DND-41 (cell line): ENCODE results near the gene RNASEH2C.

Experiments used
- ATAC-seq: fragments of 200-7000 bp; cut with Tn5 transposase; 3 replicates; pipeline ENCODE4 v1.9.1; 2021; ENCODE audit warnings: low read depth; ENCODE audit not compliant: insufficient read depth
- DNase-seq: peaks from one replicate; pipeline ENCODE4 v3.0.0-alpha.2; 2020
- H2AFZ ChIP-seq: 2 replicates; pipeline ENCODE4 v1.6.0; 2012; ENCODE audit warnings: low read depth, low read length
- H3K27ac ChIP-seq: 2 replicates; pipeline ENCODE4 v1.5.1; 2012; ENCODE audit warnings: low read length, inconsistent platforms
- H3K27me3 ChIP-seq: fragments of 200-600 bp; sonication (generic); 2 replicates; pipeline ENCODE4 v1.6.0; 2012; ENCODE audit warnings: low read length, mild to moderate bottlenecking, inconsistent platforms; ENCODE audit not compliant: insufficient read depth, poor library complexity
- H3K36me3 ChIP-seq: 2 replicates; pipeline ENCODE4 v1.5.1; 2012; ENCODE audit warnings: low read length, inconsistent platforms; ENCODE audit not compliant: insufficient read depth
- H3K4me1 ChIP-seq: 2 replicates; pipeline ENCODE4 v1.5.1; 2012; ENCODE audit warnings: mild to moderate bottlenecking, low read length; ENCODE audit not compliant: insufficient read depth
- H3K4me2 ChIP-seq: 2 replicates; pipeline ENCODE4 v1.6.0; 2012; ENCODE audit warnings: mild to moderate bottlenecking, moderate library complexity, low read length, inconsistent platforms; ENCODE audit not compliant: insufficient read depth
- H3K4me3 ChIP-seq, 2 experiments: fragments of 200-600 bp in 1 of 2; shearing (Covaris generic) in 1 of 2; 2 replicates each; pipeline ENCODE4 v1.5.1; 2012 to 2016; ENCODE audit warnings: inconsistent platforms in 2 of 2, low read length in 2 of 2, mild to moderate bottlenecking in 2 of 2, low read depth in 1 of 2, moderate library complexity in 1 of 2
- H3K79me2 ChIP-seq: 2 replicates; pipeline ENCODE4 v1.6.0; 2012; ENCODE audit warnings: low read length, inconsistent platforms; ENCODE audit not compliant: insufficient read depth
- H3K9ac ChIP-seq: 2 replicates; pipeline ENCODE4 v1.6.0; 2012; ENCODE audit warnings: low read depth, mild to moderate bottlenecking, inconsistent platforms, low read length, moderate library complexity
- H3K9me3 ChIP-seq: 2 replicates; pipeline ENCODE4 v1.5.1; 2012; ENCODE audit warnings: low read length, moderate library complexity, mild to moderate bottlenecking, inconsistent platforms; ENCODE audit not compliant: insufficient read depth, severe bottlenecking
- H4K20me1 ChIP-seq: 2 replicates; pipeline ENCODE4 v1.6.0; 2012; ENCODE audit warnings: low read length; ENCODE audit not compliant: insufficient read depth
- CTCF ChIP-seq: IDR thresholded peaks from 2 replicates; pipeline ENCODE4 v1.5.1; 2012; ENCODE audit warnings: borderline replicate concordance, low read length, moderate library complexity, mild to moderate bottlenecking; ENCODE audit not compliant: poor library complexity, severe bottlenecking; ENCODE audit errors: extremely low read depth
- EZH2 ChIP-seq: IDR thresholded peaks from 3 replicates; pipeline ENCODE4 v1.6.1; 2012; ENCODE audit warnings: borderline replicate concordance, low read depth, mild to moderate bottlenecking, moderate library complexity, low read length, inconsistent platforms; ENCODE audit not compliant: severe bottlenecking

The RNASEH2C gene

GRCh38 chr11:65700399-65700798 lies 20.2 kb downstream of the RNASEH2C start:
- Histone ChIP-seq H3K27ac (no peak overlapping the region), H4K20me1 (no peaks in the 10 kb centered on the region), H3K79me2 (no peaks in the 10 kb centered on the region), H3K27me3 (no peaks in the 10 kb centered on the region), H3K36me3 (no peaks in the 10 kb centered on the region), H3K9me3 (peaks cover 3% of the 10 kb centered on the region), H3K9ac (no peak overlapping the region), H3K4me1 (no peaks in the 10 kb centered on the region), H3K4me2 (no peak overlapping the region), H2AFZ (no peak overlapping the region), H3K4me3 (no peak overlapping the region)
- DNase-seq, result no peak
- no peak for ATAC-seq
- no peak for TF ChIP-seq EZH2
- no peak for TF ChIP-seq CTCF

GRCh38 chr11:65699306-65699705 lies 21.3 kb downstream of the RNASEH2C start:
- Histone ChIP-seq H3K4me3 (no peak overlapping the region), H3K27ac (no peak overlapping the region), H3K9me3 (peaks cover 3% of the 10 kb centered on the region), H3K27me3 (no peaks in the 10 kb centered on the region), H3K79me2 (no peaks in the 10 kb centered on the region), H4K20me1 (no peaks in the 10 kb centered on the region), H3K4me1 (no peaks in the 10 kb centered on the region), H3K4me2 (no peak overlapping the region), H3K36me3 (no peaks in the 10 kb centered on the region), H2AFZ (no peak overlapping the region), H3K9ac (no peak overlapping the region)
- TF ChIP-seq CTCF, result no peak
- TF ChIP-seq EZH2, result no peak
- DNase-seq, result no peak
- ATAC-seq, result no peak

- no peaks in the 10 kb centered on the region for H3K79me2 ChIP-seq
- no peaks in the 10 kb centered on the region for H3K27me3 ChIP-seq
- H3K4me3 ChIP-seq, result no peak overlapping the region
- ATAC-seq (no peak), DNase-seq (no peak)
- H2AFZ ChIP-seq, result no peak overlapping the region
- no peak for TF ChIP-seq EZH2
- no peaks in the 10 kb centered on the region for H4K20me1 ChIP-seq
- H3K9ac ChIP-seq, result no peak overlapping the region
- no peak overlapping the region for H3K27ac ChIP-seq
- peaks cover 3% of the 10 kb centered on the region for H3K9me3 ChIP-seq
- H3K36me3 ChIP-seq, result no peaks in the 10 kb centered on the region
- H3K4me1 ChIP-seq, result no peaks in the 10 kb centered on the region
- no peak overlapping the region for H3K4me2 ChIP-seq
Observed at GRCh38 chr11:65698205-65698604, 22.4 kb downstream of the RNASEH2C start.

- ATAC-seq, result no peak
- Histone ChIP-seq H3K4me1 (no peaks in the 10 kb centered on the region), H4K20me1 (no peaks in the 10 kb centered on the region), H3K9ac (no peak overlapping the region), H3K4me2 (no peak overlapping the region), H3K27ac (no peak overlapping the region), H3K27me3 (no peaks in the 10 kb centered on the region), H3K4me3 (no peak overlapping the region), H3K79me2 (no peaks in the 10 kb centered on the region), H2AFZ (no peak overlapping the region), H3K9me3 (peaks cover 3% of the 10 kb centered on the region), H3K36me3 (no peaks in the 10 kb centered on the region)
- TF ChIP-seq EZH2 (no peak), CTCF (no peak)
- DNase-seq, result no peak
Observed at GRCh38 chr11:65696802-65697552, 23.6 kb downstream of the RNASEH2C start.
